Prostate gland (tissue), 2 donors: ENCODE results near the gene MS4A2. TPM values are rescaled to one million over a fixed set of nuclear protein-coding genes. Genes with fewer than 3 reads are reported as not detected.

ENCODE experiments used
- DNase-seq: peaks from one replicate; pipeline ENCODE4 v3.0.0-alpha.2; 2019; ENCODE audit warnings: low spot score
- H3K27ac ChIP-seq, 2 donors: fragments of 200-600 bp; sonication (generic); 2 replicates each; pipeline ENCODE4 v1.5.1; 2017 to 2019
- H3K27me3 ChIP-seq: fragments of 200-600 bp; sonication (generic); replicated peaks from 2 replicates; pipeline ENCODE4 v1.5.1; 2019; ENCODE audit not compliant: insufficient read depth
- H3K36me3 ChIP-seq, 2 donors: fragments of 200-600 bp; sonication (generic); 1 replicate in 1 of 2; 2 replicates in 1 of 2; pipeline versions ENCODE4 v1.5.1 to v1.8.1; 2017 to 2019
- H3K4me1 ChIP-seq: fragments of 200-600 bp; sonication (generic); replicated peaks from 2 replicates; pipeline ENCODE4 v1.5.1; 2019
- H3K4me3 ChIP-seq, 2 donors: fragments of 200-600 bp; sonication (generic); 2 replicates each; pipeline ENCODE4 v1.5.1; 2017 to 2019
- H3K9me3 ChIP-seq: fragments of 200-600 bp; sonication (generic); 2 replicates; pipeline ENCODE4 v1.5.1; 2017
- CTCF ChIP-seq, 4 experiments: fragments of 200-600 bp in 2 of 4; fragments of 450-650 bp in 2 of 4; sonication (generic) in 2 of 4; IDR thresholded peaks; 1 replicate in 3 of 4; 2 replicates in 1 of 4; pipeline ENCODE4 v1.5.1; 2016 to 2019; ENCODE audit warnings: antibody characterized with exemption in 4 of 4, mild to moderate bottlenecking in 2 of 4, moderate library complexity in 2 of 4
- POLR2A ChIP-seq: fragments of 450-650 bp; IDR thresholded peaks from one replicate; pipeline ENCODE4 v1.6.1; 2016; ENCODE audit warnings: antibody characterized with exemption, mild to moderate bottlenecking
- POLR2AphosphoS5 ChIP-seq: sonication (generic); formaldehyde crosslinking; IDR thresholded peaks from one replicate; pipeline ENCODE4 v1.6.1; 2017; ENCODE audit warnings: antibody characterized with exemption
- WGBS: methylation state at CpG from one replicate; pipeline ENCODE4 v1.1.5; 2018; 5-methylcytosine and 5-hydroxymethylcytosine counted together
- intact Hi-C: fragments of 100-400 bp; cut with DNase I; formaldehyde crosslinking; loops from one replicate; pipeline ENCODE4 v1.14.2; 2022
- total RNA-seq, 2 donors: library from RNA; depleted of rRNA; stranded (reverse); fragments of >200 nt; gene quantifications; one replicate each; pipeline ENCODE4 v1.1.0, GENCODE V29; 2016

The MS4A2 gene
- total RNA-seq, 2 donors from 2014 or later = 2.0 TPM; not detected in 1

GRCh38 chr11:60143768-60144167 is 55.3 kb downstream of the MS4A2 start:
- Histone ChIP-seq H3K4me1 (no peaks in the 10 kb centered on the region), H3K36me3 (no peaks in the 10 kb centered on the region), H3K27me3 (no peaks in the 10 kb centered on the region), H3K27ac (no peak overlapping the region), H3K9me3 (no peaks in the 10 kb centered on the region), H3K4me3 (no peak overlapping the region)
- no peak for DNase-seq
- intact Hi-C loops = no loop called here
- 92% methylated on average over 3 of the region's 3 CpGs for WGBS
- no peak for TF ChIP-seq POLR2A
- TF ChIP-seq CTCF (IDR thresholded peaks at IDR 0.05) = no peak
- TF ChIP-seq POLR2AphosphoS5 = no peak

DNA sequence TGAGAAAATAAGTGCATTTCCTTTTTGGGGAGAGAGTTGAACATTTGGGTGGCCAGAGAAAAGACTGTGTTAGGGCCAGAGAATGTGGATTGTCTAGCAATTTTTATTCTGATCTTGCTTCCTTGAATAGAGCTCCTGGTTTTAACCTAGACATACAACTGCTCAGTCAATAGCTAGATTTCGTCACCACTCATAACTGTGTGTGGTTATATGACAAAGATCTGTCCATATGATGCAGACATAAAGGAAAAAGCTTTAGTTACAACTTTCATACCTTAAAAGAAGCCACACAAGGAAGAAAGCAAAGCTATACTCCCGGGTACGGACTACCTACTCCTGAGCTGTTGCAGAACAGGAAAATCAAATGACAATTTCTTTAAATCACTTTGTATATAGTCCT is 57.2 kb downstream of the MS4A2 start:
- Histone ChIP-seq H3K27me3 (no peaks in the 10 kb centered on the region), H3K27ac (no peak overlapping the region), H3K36me3 (no peaks in the 10 kb centered on the region), H3K9me3 (no peaks in the 10 kb centered on the region), H3K4me3 (no peak overlapping the region), H3K4me1 (no peaks in the 10 kb centered on the region)
- 81% methylated on average over 3 of the region's 3 CpGs for WGBS
- TF ChIP-seq POLR2AphosphoS5 (no peak), CTCF (IDR thresholded peaks at IDR 0.05) (no peak), POLR2A (no peak)
- no peak for DNase-seq
- intact Hi-C loops = no loop called here

Other genes starting within 250 kb of the MS4A2 start
- gene CBLIF, start 243.2 kb upstream of the MS4A2 start, total RNA-seq = not detected
- 1 to 10 TPM; 1.0 to 8.1 TPM for gene TCN1, start 222.2 kb upstream of the MS4A2 start, total RNA-seq
- not detected for gene OOSP3, start 209.9 kb upstream of the MS4A2 start, total RNA-seq
- gene OOSP1, start 150.2 kb upstream of the MS4A2 start, total RNA-seq = not detected
- not detected for gene OOSP4A, start 124.6 kb upstream of the MS4A2 start, total RNA-seq
- gene OOSP4B, start 71.5 kb upstream of the MS4A2 start, total RNA-seq = not detected
- 10 to 100 TPM in 1 of 2 donors, not detected in 1; 16.0 TPM for gene OOSP2, start 48.3 kb upstream of the MS4A2 start, total RNA-seq
- not detected for gene MS4A3, start 32.0 kb upstream of the MS4A2 start, total RNA-seq
- gene MS4A6A, start 94.4 kb downstream of the MS4A2 start, total RNA-seq = 10 to 100 TPM; 13.4 to 44.1 TPM
- gene MS4A4E, start 154.5 kb downstream of the MS4A2 start, total RNA-seq = 1 to 10 TPM in 1 of 2 donors, not detected in 1; 1.5 TPM
- 10 to 100 TPM in 1 of 2 donors, 1 to 10 TPM in 1; 2.1 to 10.6 TPM for gene MS4A4A, start 192.0 kb downstream of the MS4A2 start, total RNA-seq
- gene MS4A6E, start 238.6 kb downstream of the MS4A2 start, total RNA-seq = 1 to 10 TPM in 1 of 2 donors, not detected in 1; 1.4 TPM